ENCODE results near the gene TMC5.
"Not testable (repeated sequence)": the region's sequence is repeated elsewhere in the genome, so short reads cannot be mapped to it uniquely, and the experiment has no call there.

Gene TMC5

GRCh38 chr16:19540241-19540970, 122.7 kb downstream of the TMC5 start:
- DNase-seq (ENCODE audit: low read depth in 3 of 3) = no peak

GRCh38 chr16:19542138-19542821, 124.6 kb downstream of the TMC5 start:
- no peak for DNase-seq (ENCODE audit: low read depth in 3 of 3)

GRCh38 chr16:19543278-19543996, 125.8 kb downstream of the TMC5 start:
- DNase-seq (ENCODE audit: low read depth in 3 of 3) = not testable (repeated sequence)

GRCh38 chr16:19548144-19548543, 130.5 kb downstream of the TMC5 start:
- no peak for DNase-seq (ENCODE audit: low read depth in 3 of 3)

All from stimulated activated CD4-positive, alpha-beta T cell treated with anti-CD3 and anti-CD28 coated beads, TNF-alpha, amount 100 ng/mL, for 24 hours (primary cell).